Measurements from ENCODE around the gene UFC1.
A peak's percentile ranks its signal among the peaks of the same experiment; 100 is the strongest.

The UFC1 gene

DNA sequence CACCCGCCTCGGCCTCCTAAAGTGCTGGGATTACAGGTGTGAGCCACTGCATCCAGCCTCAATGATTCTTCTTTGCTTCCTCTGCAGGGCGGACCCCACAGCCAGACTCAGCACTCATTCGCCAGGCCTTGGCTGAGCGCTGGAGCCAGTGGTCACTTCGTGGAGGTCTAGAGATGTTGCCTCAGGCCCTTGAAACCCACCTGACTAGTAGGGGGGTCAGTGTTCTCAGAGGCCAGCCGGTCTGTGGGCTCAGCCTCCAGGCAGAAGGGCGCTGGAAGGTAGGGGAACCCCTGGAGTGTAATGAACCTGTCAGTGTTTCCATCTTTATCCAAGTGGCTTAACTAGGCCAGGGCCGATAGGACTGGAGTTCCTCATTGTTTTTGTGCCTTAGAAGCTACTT, 15.1 kb downstream of the UFC1 start:
- no peak for DNase-seq (ENCODE audit: low read depth in 2 of 2)

DNA sequence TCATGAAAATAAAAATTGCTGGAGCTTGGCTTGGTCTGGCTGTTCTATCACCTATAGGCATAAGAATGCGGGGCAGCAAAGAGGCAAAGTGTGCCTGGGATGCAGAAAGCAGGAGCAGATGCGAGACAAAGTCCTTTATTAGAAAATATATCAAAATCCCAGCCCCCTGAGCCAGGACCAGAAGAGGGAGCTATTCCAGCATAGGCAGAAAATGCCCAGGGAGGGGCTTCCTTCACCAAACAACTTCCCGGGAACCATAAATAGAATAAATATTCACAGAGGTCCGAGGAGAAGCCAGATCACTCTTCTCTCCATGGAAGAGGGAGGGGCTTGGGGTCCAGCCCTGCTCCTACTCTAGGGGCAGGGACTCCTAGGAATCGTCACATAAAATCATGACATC, 17.4 kb downstream of the UFC1 start:
- DNase-seq (ENCODE audit: low read depth in 2 of 2), result no peak

DNA sequence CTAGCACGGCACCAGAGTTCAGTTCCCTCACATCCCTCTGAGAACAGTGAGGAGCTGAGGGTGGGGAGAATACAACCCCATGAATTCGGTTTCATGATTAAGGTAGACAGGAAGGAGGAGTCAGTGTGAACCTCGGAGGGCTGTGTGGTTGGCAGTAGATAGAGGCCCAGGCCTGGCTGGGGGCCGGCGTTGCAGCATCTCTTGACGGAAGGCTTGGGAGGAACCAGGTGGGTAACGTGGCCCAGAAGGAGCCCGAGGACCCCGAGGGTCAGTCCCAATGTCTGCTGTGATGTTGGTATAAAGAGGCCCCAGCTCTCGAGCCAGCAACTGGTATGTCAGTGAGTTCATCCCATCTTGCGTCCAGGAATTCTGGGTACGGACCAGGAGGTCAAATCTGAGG, 17.9 kb downstream of the UFC1 start:
- no peak for DNase-seq (ENCODE audit: low read depth in 2 of 2)

DNA sequence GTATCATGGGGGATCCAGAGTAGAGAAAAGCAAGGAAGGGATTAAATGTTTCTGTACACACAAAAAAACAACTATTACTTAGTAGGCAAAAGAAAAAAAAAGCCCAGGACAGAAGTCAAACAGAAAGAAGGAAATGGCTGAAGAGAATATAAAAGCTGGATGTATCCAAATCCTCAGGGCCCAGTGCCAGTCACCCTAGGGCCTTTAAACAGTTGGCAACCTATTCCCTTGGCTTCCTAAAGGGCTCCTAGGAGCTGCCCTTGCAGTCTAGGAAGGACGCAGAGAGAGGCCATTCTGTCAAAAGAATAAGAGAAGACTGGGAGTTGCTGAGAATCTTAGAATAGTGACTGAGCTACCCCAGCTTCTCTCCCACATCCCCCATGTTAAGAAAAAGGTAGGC, 18.6 kb downstream of the UFC1 start:
- no peak for DNase-seq (ENCODE audit: low read depth in 2 of 2)

DNA sequence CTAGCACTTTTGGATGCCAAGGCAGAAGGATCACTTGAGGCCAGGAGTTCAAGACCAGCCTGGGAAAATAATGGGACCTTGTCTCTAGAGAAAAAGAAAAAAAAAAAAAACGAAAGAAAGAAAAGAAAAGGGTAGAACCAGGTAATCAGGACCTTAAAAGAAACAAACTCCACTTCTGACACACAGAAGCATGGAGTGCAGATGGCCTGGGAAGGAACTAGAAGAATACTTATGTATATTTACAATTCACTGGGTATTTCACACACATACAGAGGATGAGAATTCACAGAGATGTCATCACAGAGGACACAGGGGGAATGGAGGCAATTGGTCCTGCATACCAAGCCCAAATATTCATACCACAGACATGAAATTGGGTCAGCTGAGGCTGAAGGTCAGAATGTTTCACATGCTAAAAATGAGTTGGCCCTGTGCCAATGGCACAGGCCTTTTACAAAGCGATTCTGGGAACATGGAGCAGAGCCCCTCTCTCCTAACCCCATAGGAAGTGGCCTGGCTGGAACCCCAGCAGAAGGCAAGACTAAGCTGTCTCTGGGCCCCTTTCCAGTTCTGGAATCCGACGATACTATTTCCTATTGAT, 19.1 kb downstream of the UFC1 start:
- DNase-seq (ENCODE audit: low read depth in 2 of 2), result no peak

DNA sequence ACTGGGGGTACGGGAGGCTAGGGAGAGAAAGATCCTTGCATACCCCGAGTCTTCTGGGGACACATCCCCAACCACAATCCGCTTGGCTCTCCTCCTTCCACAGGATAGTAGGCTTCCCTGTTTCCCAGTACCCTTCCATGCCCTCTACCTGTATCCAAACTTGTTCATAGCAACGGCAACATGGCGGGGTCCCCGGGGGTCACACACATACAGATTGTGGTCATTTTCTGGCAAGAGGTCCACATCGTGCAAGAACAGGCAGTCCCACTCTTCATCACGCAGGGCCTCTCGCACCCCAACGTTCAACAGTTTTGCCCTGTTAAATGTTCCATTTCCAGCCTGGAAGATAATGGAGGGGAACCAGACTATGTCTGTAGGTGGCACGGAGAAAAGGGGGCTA, 19.9 kb downstream of the UFC1 start:
- no peak for DNase-seq (ENCODE audit: low read depth in 2 of 2)

DNA sequence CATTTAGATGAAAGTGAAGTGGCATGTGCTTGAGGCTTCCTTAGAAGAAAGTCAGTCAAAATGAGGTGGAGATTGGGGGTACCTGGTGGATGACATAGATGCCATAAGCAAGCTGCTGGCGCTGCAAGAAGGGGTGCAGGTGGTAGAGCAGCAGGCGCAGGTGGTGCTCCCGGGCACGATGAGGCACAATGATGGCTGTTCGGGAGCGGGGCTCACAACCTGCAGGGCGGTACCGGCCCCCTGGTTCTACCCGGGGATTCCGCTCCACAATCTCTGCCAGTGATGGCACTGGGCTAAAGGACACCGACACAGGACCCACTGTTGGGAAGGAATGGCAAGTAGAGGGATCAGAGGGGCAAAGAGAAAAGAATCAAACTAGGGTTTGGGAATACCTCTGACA, 21.1 kb downstream of the UFC1 start:
- no peak for DNase-seq (ENCODE audit: low read depth in 2 of 2)

DNA sequence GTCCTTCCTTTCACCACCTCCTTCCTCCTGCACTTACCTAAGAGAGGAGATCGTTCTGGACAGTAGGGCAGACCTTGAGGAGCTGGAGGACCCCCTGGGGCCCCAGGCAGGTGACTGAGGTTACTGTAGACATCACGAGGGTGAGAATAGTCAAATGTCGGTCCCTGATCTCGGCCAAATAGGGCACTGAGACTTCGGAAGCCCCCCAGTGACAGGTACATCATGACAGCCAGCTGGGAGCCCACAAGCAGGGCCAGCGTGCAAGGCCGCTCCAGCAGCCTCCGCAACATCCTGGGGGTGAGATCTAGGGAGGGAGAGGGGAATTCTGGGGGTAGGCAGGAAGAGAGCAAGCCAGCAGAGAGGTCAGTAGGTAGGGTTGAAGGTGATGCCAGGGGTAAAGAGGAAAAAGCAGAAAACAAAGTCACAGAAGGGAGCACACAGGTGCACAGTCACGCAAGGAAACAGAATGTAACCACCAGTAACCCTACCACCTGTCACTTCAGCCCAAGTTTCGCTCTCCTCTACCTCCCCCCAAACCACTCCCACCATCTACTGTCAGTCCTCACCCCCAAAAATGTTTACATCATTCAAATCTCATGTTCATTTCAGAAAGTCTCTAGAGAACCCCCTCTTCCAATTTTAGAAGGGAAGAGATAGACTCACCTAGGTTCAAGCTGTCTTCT, 22.1 kb downstream of the UFC1 start:
- no peak for DNase-seq (ENCODE audit: low read depth in 2 of 2)

DNA sequence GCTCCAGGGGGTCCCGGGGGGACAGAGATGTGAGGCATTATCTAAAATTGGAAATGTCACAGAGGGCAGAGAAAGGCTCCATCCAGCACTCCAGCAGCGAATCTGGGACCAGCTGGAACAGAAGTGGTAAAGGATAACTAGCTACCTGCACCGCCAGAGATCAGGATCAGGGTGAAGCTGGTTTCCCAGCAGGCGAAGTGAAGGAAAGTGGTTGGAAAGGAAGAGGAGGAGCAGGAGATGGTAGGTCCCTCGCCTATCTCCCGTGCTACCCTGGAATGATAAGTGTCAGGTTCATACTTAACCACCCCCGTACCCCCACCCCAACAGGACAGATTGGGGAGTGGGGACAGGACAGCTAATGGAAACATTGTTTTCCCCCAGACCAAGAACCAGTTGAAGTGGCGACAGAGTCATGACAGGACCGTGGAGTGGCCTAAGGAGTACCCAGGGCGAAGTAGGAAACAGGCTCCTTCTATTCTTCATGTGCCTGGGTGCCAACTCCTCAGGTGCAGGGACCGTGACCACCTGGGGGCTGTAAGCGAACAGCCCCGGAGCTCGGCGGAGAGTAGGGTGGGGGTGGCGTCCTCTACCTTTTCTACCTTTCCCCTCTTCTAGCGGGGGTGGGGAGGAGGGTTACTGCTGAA, 22.8 kb downstream of the UFC1 start:
- no peak for DNase-seq (ENCODE audit: low read depth in 2 of 2)

DNA sequence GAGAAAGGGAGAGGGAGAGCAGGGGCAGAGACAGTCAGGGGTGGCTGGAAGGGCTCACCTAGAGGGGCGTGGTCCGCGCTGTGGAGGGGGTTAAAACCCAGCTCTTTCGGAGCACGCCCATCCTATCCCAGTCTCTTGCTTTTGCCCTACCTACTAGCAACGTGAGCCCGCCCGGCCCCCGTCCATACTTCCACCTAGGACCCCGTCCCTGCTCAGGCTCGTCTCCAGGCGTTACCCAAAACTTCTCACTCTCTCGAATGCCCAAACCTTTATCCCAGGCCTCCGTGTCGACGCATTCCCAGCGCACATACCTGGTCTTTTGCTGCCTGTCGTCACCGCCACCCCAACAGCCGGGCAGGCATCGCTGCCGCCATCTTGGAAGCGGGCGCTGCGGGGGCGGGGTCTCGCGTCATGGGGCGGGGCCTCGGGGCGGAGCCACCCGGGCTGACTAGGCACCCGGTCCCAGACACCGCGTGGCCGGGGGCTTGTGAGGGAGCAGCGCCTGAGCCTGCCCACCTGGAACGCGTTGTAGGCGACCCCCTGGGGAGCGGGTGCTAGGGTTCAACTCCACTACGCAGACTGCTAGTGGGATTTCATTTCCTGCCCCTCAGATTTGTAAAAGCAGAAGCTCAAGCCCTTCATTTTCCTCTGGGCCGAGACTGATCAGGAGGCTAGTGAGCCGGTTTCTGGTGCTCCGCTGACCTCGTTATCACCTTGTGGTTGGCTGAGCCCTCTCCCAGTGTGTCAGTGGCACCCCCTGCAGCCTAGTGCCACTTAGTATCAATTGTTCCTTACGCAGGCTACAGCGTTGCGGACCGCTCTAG, 23.5 kb downstream of the UFC1 start, which contains the start of gene B4GALT3:
Gene B4GALT3, minus strand, starts transcription at position 396 of the 824 bp plus-strand sequence. CDS start 1,447 bp downstream, outside the sequence.
- peak; percentile 87 to 91 for DNase-seq (ENCODE audit: low read depth in 2 of 2)

DNA sequence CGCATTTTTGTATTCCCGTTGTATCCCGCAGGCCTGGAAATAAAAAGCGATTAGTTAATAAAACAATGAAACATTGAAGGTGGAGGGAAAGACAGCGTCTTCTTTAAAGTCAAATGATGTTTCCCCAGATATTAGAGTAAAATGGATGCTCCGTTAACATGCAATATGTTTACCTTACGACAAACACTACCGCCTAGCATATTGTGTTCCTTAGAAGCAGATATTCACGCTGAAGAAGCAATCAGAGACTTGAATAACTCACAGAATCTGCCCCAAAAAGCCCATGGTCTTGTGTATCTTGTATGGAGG, 24.1 kb downstream of the UFC1 start:
- DNase-seq (ENCODE audit: low read depth in 2 of 2), result no peak

DNA sequence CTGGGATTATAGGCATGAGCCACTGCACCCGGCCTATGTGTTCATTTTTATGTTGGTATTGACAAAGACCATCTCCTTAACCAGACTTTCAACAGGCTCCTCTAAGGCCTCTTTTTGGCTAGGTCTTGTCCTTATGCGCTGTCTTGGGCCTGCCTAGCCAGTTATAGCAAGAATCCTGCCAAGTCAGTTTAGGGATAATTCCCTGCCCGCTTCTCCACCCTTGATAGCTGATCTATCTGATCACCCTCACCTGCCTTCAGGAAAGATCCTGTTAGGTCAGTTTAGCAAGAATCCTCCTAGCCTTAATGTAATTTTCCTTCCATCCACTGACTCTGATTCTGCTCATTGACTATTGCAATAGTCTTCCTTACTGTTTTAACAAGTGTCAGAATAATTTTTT, 25.9 kb downstream of the UFC1 start:
- no peak for DNase-seq (ENCODE audit: low read depth in 2 of 2)

DNA sequence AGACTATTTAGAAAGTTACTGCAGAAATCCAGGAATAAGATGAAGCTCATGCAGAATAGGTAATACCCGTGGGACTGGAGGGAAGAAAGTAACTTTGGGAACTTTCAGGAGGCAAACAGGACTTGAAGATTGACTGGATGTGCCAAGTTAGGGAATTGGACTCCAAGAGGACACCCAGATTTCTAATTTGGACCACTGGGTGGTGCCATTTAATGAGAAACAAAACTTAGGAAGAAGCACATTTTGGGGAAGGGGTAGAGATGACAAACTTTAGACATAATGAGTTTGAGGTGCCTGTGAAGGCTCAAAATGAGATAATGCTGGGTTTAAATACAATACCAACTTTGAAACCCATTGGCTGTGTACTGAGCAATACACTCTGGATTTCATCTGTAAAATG, 26.9 kb downstream of the UFC1 start:
- DNase-seq (ENCODE audit: low read depth in 2 of 2), result no peak

DNA sequence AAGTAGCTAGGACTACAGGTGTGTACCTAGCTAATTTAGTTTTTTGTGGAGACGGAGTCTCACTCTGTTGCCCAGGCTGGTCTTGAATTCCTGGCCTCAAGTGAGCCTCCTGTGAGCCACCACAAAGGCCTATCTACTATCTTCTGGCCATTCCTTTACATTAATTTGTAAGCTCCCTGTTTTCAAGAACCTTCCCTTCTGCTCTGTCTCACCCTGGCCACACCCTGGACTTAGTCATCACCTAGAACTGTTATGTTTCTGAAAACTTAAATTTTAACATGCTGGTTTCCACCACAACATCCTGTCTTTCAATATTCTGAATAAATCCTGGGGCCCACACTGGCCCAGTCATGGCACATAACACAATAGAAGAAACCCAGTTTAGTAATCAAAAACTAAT, 28.4 kb downstream of the UFC1 start:
- peak; percentile 48 to 56 for DNase-seq (ENCODE audit: low read depth in 2 of 2)

DNA sequence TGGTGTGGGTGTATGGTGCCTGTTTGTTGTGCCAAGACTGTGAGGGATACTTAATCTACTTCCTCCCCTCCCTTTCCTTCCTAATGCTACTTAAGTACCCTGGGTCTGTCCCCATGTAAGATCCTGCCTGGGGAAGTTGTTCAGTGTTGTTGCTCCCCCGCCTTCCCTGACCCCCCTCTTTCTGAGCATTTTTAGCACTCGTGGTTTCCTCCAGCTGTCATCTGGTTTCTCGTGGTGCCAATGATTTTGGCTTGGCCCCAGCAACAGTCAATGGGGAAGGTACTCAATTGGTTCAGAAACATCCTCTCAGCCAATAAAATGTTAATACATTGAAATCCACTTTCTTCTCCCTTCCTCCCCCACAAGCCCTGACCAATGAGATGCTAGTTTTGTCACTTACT, 31.5 kb downstream of the UFC1 start:
- peak; percentile 55 to 64 for DNase-seq (ENCODE audit: low read depth in 2 of 2)

DNA sequence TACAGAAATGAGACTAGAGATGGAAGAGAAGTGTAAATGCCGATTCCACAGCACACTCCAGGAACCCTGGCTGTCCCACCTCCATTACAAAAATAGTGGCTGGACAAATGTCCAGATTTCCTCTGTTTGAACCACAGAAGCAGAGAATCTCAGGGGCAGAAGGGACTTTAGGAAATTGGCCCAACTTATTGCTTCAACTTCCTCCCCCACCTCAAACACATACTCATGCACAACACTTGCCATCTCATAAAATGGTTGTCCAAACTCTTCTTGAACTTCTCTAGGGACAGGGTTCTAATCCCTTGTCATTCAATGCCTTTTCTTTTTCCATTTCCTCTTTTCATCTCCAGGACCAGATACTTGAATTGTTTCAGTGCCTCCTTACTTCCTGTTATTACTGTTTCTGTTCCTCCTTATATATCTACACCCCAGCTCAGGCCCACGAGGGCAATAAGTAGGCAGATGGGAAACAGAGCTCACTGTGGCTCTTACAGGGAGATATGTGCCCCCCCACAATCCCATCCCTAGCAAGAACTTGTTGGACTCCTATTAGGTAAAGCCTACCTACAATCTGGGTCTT, 32.0 kb downstream of the UFC1 start:
- DNase-seq (ENCODE audit: low read depth in 2 of 2), result no peak

DNA sequence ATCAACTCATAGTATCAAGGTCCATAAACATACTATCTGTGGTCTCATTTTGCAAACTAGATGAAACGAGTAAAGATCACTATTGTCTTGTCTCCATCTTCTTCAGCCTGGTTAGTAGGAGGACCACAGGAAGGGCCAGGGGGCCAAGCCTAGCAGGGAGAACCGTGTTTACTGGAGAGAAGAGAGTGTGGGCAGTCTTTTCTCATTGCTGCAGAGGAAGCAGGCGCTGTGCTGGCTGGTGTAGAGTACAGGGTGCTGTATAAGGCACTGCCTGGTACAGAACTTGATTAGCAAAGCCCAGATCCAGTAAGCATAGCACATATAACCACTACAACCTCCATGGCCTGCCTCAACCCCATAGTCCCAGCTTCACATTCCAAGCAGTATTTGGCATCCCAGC, 33.5 kb downstream of the UFC1 start:
- no peak for DNase-seq (ENCODE audit: low read depth in 2 of 2)

DNA sequence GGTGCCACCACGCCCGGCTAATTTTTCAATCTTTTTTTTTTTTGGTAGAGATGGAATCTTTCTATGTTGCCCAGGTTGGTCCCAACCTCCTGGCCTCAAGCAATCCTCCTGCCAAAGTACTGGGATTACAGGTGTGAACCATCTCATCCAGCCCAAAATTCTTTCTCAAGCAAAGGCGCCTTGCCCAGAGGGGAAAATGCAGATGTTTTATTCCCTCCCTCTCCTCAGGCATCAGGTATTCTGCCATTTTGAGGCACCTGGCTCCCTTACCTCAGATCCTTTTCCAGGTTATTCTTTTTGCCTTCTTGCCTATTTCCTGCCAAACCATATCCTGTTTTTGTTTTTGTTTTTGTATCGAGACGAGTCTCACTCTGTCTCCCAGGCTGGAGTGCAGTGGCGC, 34.6 kb downstream of the UFC1 start:
- DNase-seq (ENCODE audit: low read depth in 2 of 2), result no peak

DNA sequence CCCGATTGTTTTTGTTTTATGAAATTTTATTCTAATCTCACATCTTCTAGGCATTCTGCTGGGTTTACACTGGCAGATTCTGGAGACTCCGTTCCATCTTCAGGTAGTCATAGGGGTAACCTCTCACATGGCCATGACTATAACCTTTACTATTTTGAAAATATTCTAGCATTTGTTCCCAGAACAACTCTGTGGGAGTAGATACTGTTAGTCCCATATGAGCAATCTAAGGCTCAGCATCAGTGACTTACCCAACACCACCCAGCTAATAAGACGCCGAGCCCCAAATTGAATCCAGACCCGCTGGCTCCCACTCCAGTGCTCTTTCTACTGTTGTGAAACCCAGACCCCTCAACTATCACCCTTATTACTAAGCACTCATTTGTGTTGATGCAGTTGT, 35.3 kb downstream of the UFC1 start:
- DNase-seq (ENCODE audit: low read depth in 2 of 2), result no peak

DNA sequence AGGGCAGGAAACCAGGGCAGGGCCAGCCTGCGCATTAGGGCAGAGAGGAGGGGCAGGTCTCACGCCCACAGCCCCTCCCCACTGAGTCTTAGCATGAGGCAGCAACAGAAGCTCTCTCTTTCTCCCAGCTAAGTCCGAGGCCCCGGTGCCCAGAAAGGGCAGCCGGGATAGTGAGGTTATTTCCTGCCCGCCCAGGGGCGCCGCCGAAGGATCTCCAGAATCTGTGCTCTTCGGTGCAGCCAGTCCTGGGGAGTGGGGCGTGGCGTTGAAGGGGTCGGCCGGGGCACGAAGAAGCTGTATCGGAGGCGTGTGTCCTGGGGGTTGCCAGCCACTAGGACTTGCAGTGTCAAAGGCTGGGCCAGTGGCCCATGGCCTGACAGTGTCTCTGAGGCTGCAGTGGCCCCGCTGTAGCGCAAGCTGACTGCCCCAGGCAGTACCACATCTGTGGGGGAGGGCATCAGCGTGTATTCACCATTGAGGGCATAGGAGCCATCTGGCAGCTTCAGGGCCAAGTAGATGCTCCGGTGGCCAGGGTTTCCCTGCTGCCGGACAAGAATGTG, 37.3 kb downstream of the UFC1 start:
- no peak for DNase-seq (ENCODE audit: low read depth in 2 of 2)

DNA sequence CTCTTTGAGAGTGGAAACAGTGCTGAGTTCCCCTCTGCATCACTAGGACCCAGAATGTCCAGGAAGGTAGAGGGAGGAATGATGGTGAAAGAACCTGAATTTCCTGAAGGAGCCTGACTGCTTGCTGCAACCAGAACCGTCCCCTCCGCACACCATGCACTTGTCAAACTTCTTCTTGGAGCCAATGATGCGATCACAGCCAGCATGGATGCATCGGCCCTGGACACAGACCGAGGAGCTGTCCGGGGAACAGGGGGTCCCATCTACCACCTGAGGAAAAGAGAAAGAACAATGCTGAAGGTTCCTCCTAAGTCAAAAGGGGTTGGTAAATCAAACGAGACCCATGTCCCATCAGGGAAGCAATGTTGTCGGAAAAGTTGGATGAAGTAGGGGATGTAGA, 38.2 kb downstream of the UFC1 start:
- DNase-seq (ENCODE audit: low read depth in 2 of 2), result no peak

All from stimulated activated CD8-positive, alpha-beta memory T cell treated with anti-CD3 and anti-CD28 coated beads, Interleukin-7, amount 100 ng/mL, for 4 hours (primary cell).